K562 (cell line): ENCODE results near the gene TBC1D5. TPM values are rescaled to one million over a fixed set of nuclear protein-coding genes. Genes with fewer than 3 reads are reported as not detected.

Experiments
- ADNP ChIP-seq: fragments of 200-800 bp; sonication (Bioruptor generic); IDR thresholded peaks from 2 replicates; pipeline ENCODE4 v1.6.1; 2016; ENCODE audit warnings: missing genetic modification characterization, missing compliant biosample characterization
- JUN ChIP-seq, 2 experiments: sonication (generic) in 1 of 2; formaldehyde crosslinking in 1 of 2; IDR thresholded peaks; 2 replicates each; pipeline versions ENCODE4 v1.6.1 to v1.8.0; 2012 to 2022; ENCODE audit warnings: borderline replicate concordance in 2 of 2, mild to moderate bottlenecking in 2 of 2, improper control_type of control experiment in 1 of 2, low read depth in 1 of 2, low read length in 1 of 2, missing genetic modification reagents in 1 of 2
- NFATC3 ChIP-seq: fragments of 450-650 bp; IDR thresholded peaks from 2 replicates; pipeline ENCODE4 v1.6.1; 2017; ENCODE audit warnings: mild to moderate bottlenecking
- POLR2AphosphoS5 ChIP-seq: IDR thresholded peaks from 2 replicates; pipeline ENCODE4 v1.6.1; 2011; ENCODE audit warnings: mild to moderate bottlenecking, low read depth, low read length, moderate library complexity; ENCODE audit not compliant: control insufficient read depth, insufficient read depth
- PRMT5 ChIP-seq: sonication (generic); formaldehyde crosslinking; IDR thresholded peaks from 2 replicates; pipeline ENCODE4 v1.5.0; 2020; ENCODE audit warnings: missing genetic modification reagents
- TFAP4 ChIP-seq: sonication (generic); formaldehyde crosslinking; IDR thresholded peaks from 2 replicates; pipeline ENCODE4 v1.8.0; 2022; ENCODE audit warnings: missing genetic modification reagents, mild to moderate bottlenecking, moderate library complexity, borderline replicate concordance
- USF2 ChIP-seq: sonication (generic); formaldehyde crosslinking; IDR thresholded peaks from 2 replicates; pipeline ENCODE4 v1.5.0; 2020; ENCODE audit warnings: missing genetic modification reagents
- ZBTB40 ChIP-seq, 2 experiments: fragments of 450-650 bp in 1 of 2; sonication (generic) in 1 of 2; formaldehyde crosslinking in 1 of 2; IDR thresholded peaks; 2 replicates each; pipeline versions ENCODE4 v1.7.1 to v1.9.0; 2016 to 2022; ENCODE audit warnings: inconsistent platforms in 1 of 2, mild to moderate bottlenecking in 1 of 2, missing genetic modification reagents in 1 of 2
- ZNF146 ChIP-seq: IDR thresholded peaks from one replicate; pipeline ENCODE4 v1.6.1; 2018; ENCODE audit warnings: missing compliant biosample characterization; ENCODE audit not compliant: unreplicated experiment
- ZNF3 ChIP-seq: fragments of 250-450 bp; sonication (Bioruptor Pico); IDR thresholded peaks from 2 replicates; pipeline ENCODE4 v1.5.0; 2021; ENCODE audit warnings: mild to moderate bottlenecking, moderate library complexity
- ZNF639 ChIP-seq, 2 experiments: fragments of 200-800 bp in 1 of 2; sonication (Bioruptor generic) in 1 of 2; sonication (generic) in 1 of 2; formaldehyde crosslinking in 1 of 2; IDR thresholded peaks in 1 of 2; conservative IDR thresholded peaks in 1 of 2; 2 replicates each; pipeline versions ENCODE4 v1.5.0 to v1.6.1; 2016 to 2020; ENCODE audit warnings: missing compliant biosample characterization in 1 of 2, missing genetic modification characterization in 1 of 2, missing genetic modification reagents in 1 of 2
- ZNF766 ChIP-seq: fragments of 200-800 bp; sonication (Bioruptor generic); conservative IDR thresholded peaks from 2 replicates; pipeline ENCODE4 v1.6.1; 2016; ENCODE audit warnings: missing genetic modification characterization, missing compliant biosample characterization
- polyA plus RNA-seq, 8 experiments: library from polyadenylated mRNA; depleted of rRNA in 4 of 8; stranded (reverse) in 5 of 8; unstranded in 3 of 8; fragments of >200 nt; fragmentation: Nextera tagmentation in 2 of 8; fragmentation: Illumina TruSeq in 1 of 8; extraction: Ambion mirVana in 2 of 8; extraction: Trizol in 1 of 8; gene quantifications; 2 replicates each; pipeline versions ENCODE4 v1.2.1 to v1.2.3, GENCODE V29; 2011 to 2014; ENCODE audit warnings: inconsistent platforms in 1 of 8, missing spikeins in 1 of 8
- total RNA-seq, 7 experiments: library from RNA; depleted of rRNA in 6 of 7; stranded (reverse); fragments of >200 nt in 6 of 7; fragmentation: Illumina TruSeq in 2 of 7; extraction: Trizol in 2 of 7; gene quantifications; 2 replicates each; pipeline versions ENCODE4 v1.2.1 to v1.2.3, GENCODE V29; 2011 to 2021; ENCODE audit warnings: low replicate concordance in 1 of 7

TBC1D5 gene
- total and polyA plus RNA-seq, 9 of the 15 experiments (the other 6 are each of a cell fraction or from before 2014, with no cell fraction given) = 2.9 to 38.1 (median 25.6) TPM

- peak in 1 of 2 experiments; percentile 57; a peak in 1 of 4 replicates for TF ChIP-seq ZNF639 (CRISPR knock-in tag; conservative IDR thresholded peaks at IDR 0.05 in 1 of 2, IDR thresholded peaks at IDR 0.05 in 1 of 2)
- TF ChIP-seq POLR2AphosphoS5 = 0 out of 2 replicates have a peak, but pooled peaks have one; percentile 46
- no peak for TF ChIP-seq TFAP4 (CRISPR knock-in tag)
- TF ChIP-seq NFATC3 = peak; percentile 61; the same call in 1 of the 2 replicates
- TF ChIP-seq PRMT5 (CRISPR knock-in tag) = no peak
- TF ChIP-seq JUN (IDR thresholded peaks at IDR 0.05; ENCODE audit: borderline replicate concordance, low read depth, low read length) = 0 out of 2 replicates have a peak, but pooled peaks have one; percentile 11
- TF ChIP-seq JUN (CRISPR knock-in tag; IDR thresholded peaks at IDR 0.05; ENCODE audit: borderline replicate concordance) = no peak
- TF ChIP-seq USF2 = no peak
- no peak for TF ChIP-seq ZNF146 (CRISPR knock-in tag)
- TF ChIP-seq ZNF3 (CRISPR knock-in tag) = no peak
- 0 out of 2 replicates have a peak, but pooled peaks have one; percentile 35 for TF ChIP-seq ZBTB40 (IDR thresholded peaks at IDR 0.05)
- no peak for TF ChIP-seq ZBTB40 (CRISPR knock-in tag; IDR thresholded peaks at IDR 0.05)
- 0 out of 2 replicates have a peak, but pooled peaks have one; percentile 32 for TF ChIP-seq ADNP
- TF ChIP-seq ZNF766 (CRISPR knock-in tag) = peak; percentile 80; the same call in 1 of the 2 replicates
Observed at GRCh38 chr3:17771177-17772017, 29.0 kb upstream of the TBC1D5 start (continued).
